GM04503 (cell line): Measurements from ENCODE around the gene VPS52.
"Not testable (repeated sequence)": the region's sequence is repeated elsewhere in the genome, so short reads cannot be mapped to it uniquely, and the experiment has no call there.

Source experiments
- DNase-seq: peaks from one replicate; pipeline ENCODE4 v3.0.0-alpha.2; 2012; ENCODE audit warnings: low read depth

VPS52 gene

GRCh38 chr6:33250731-33251130, 20.9 kb downstream of the VPS52 start:
- no peak for DNase-seq

GRCh38 chr6:33249732-33250630, 21.7 kb downstream of the VPS52 start:
- DNase-seq, result peak; percentile 75

GRCh38 chr6:33248932-33249731, 22.5 kb downstream of the VPS52 start:
- DNase-seq, result peak; percentile 98

- DNase-seq, result no peak
Observed at GRCh38 chr6:33248643-33248931, 23.1 kb downstream of the VPS52 start.

GRCh38 chr6:33247977-33248642, 23.6 kb downstream of the VPS52 start:
- DNase-seq, result peak; percentile 35

- DNase-seq, result no peak
Observed at GRCh38 chr6:33243476-33243875, 28.2 kb downstream of the VPS52 start.

- no peak for DNase-seq
Observed at GRCh38 chr6:33241968-33242367, 29.7 kb downstream of the VPS52 start.

GRCh38 chr6:33237741-33238140, 33.9 kb downstream of the VPS52 start:
- no peak for DNase-seq

GRCh38 chr6:33236852-33237251, 34.8 kb downstream of the VPS52 start:
- DNase-seq, result no peak

GRCh38 chr6:33236328-33236727, 35.3 kb downstream of the VPS52 start:
- no peak for DNase-seq

GRCh38 chr6:33235221-33235634, 36.4 kb downstream of the VPS52 start:
- DNase-seq, result no peak

- DNase-seq, result not testable (repeated sequence)
Observed at GRCh38 chr6:33226503-33227120, 45.1 kb downstream of the VPS52 start.

GRCh38 chr6:33217681-33218080, 54.0 kb downstream of the VPS52 start:
- DNase-seq, result no peak

GRCh38 chr6:33217246-33217645, 54.4 kb downstream of the VPS52 start:
- DNase-seq, result no peak

- DNase-seq, result no peak
Observed at GRCh38 chr6:33216117-33216649, 55.5 kb downstream of the VPS52 start.

GRCh38 chr6:33215271-33216116, 56.2 kb downstream of the VPS52 start:
- no peak for DNase-seq

- no peak for DNase-seq
Observed at GRCh38 chr6:33213989-33214335, 57.7 kb downstream of the VPS52 start.

- no peak for DNase-seq
Observed at GRCh38 chr6:33213166-33213988, 58.3 kb downstream of the VPS52 start.

- DNase-seq, result no peak
Observed at GRCh38 chr6:33212857-33213165, 58.9 kb downstream of the VPS52 start.

GRCh38 chr6:33211666-33212422, 59.8 kb downstream of the VPS52 start:
- no peak for DNase-seq
